Measurements from ENCODE around the gene KRT6B.
"Not testable (repeated sequence)": the region's sequence is repeated elsewhere in the genome, so short reads cannot be mapped to it uniquely, and the experiment has no call there.

The KRT6B gene

DNA sequence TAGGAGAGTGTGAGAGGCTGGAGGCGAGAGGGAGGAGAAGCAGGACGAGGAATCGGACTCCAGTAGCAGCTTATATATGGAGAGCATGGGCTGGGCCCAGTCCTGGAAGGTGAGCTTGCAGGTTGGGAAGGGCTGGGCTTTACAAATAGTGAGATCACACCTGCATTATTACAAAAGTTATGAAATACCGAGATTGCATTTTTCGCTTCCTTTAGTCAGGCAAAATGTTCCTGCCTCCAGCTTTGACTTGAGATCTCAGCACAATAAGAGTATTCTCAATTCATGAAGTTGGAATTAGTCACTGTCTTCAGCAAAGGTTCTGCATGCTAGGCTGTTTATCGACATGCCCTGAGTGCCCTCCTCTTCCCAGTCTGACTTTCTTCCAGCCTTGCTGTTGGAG, at the start of gene KRT6B:
TSS of gene KRT6B (minus strand) at position 46 of the 400 bp plus-strand sequence. CDS start 68 bp downstream, outside the sequence.
- DNase-seq: no peak

DNA sequence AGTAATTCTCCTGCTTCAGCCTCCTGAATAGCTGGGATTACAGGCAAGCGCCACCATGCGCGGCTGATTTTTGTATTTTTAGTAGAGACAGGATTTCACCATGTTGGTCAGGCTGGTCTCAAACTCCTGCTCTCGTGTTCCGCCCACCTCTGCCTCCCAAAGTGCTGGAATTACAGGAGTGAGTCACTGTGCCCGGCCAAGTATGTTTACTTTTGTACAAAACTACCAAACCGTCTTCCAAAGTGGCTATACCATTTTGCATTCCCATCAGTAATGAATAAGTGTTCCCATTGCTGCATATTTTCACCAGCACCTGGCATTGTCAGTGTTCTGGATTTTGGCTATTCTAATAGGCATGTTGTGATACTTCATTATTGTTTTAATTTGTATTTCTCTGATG, 49.5 kb upstream of the KRT6B start:
- no peak for DNase-seq

DNA sequence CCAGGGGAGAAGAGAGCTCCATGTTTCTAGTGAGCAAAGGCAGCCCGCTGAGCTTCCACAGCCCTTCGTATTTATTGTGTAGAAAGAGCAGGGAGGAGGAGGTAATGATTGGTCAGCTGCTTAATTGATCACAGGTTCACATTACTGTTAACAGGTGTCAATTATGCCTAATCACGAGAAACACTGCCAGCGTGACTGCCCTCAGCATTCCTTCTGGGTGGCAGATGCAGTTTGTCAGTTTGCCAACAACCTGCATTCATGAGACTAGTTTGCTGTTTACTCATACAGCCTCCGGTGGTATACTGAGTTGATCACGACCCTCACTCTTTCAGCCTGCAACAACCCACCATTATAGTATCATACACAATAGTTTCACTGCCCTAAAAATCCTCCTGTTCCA, 48.6 kb upstream of the KRT6B start:
- DNase-seq: not testable (repeated sequence)

DNA sequence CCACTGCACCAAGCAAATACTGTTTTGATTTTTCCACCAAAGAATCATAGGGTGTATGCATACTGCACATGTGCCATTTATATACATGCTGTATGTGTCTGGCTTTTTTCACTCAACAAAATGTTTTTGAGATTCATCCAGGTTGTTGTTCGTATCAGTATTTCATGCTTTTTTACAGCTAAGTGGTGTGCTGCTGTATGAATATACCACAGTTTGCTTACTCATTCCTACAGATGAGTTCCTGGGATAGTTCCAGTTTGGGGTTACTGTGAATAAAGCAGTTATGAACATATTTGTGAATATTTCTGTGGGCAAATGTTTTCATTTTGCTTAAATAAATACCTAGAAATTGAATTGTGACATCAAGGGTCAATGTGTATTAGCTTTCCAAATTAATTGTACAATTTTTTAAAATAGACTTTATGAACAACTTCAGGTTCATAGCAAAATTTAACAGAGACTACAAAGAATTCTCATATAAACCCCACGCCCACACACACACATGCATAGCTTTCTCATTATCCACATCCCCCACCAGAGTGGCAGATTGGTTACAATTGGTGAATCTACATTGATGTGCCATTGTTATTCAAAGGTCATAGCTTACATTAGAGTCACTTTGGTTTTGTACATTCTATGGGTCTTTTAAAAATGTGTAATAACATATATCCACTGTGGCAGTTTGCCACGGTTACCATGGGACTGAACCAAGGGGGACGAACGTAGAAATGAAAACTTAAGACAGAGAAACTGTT, 48.0 kb upstream of the KRT6B start:
- no peak for DNase-seq

DNA sequence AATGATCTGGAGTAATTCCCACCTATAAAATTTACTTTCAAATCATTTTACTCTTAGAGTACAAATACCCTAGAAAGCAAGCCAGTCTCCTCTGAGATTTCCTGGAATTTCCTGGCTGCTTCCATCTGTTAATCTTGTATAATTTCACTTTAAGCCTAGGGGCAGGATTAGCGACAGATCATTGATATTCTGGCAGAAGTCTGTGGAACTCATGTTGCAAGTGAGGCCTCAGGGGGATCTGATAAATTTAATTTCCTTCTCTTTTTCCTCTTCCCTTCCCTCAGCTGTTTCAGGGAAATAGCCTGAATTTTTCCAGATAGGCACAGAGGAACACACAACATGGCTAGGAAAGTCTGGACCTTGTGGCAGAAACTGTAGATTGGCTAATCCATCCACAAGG, 47.0 kb upstream of the KRT6B start:
- no peak for DNase-seq

DNA sequence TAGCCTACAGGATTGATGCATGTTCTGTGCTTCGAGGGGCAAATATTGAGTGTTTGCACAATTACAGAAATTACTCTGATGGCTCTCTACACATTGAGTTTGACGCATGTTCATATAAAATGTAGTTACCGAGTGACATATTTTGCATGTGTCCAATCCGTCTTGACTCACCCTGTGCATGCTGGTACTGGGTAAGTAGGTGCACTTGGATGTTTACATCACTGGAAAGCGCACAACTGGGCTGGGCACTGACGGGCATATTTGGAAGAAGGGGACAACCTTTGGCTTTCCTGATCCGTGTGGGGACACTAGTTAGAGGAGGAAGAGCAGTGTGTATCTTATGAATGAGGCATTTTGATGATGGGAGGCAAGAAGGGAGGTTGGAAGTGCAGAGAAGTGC, 46.0 kb upstream of the KRT6B start:
- no peak for DNase-seq

DNA sequence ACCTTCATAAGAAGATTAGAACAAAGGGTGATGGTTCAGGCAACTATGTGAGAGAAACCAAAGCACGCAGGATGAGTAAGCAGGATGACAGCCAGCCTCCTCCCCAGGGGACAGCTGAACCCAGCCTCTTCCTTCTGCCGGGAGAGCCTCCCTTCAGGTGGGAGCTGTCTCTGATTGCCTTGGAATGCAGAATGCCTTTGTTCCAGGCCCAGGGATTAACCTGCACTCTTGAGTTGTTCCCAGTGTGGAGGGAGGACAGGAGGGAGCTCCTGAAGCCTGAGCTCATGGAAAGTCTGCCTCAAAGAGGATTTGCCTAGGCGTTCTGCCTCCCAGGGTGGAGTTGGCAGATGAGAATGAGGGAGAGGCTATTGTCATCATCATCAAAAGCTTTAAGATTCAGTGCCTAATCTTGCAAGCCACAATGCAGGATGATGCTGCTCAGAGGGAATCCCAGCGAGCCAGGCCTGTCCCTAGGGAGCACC, 44.7 kb upstream of the KRT6B start:
- DNase-seq: no peak

DNA sequence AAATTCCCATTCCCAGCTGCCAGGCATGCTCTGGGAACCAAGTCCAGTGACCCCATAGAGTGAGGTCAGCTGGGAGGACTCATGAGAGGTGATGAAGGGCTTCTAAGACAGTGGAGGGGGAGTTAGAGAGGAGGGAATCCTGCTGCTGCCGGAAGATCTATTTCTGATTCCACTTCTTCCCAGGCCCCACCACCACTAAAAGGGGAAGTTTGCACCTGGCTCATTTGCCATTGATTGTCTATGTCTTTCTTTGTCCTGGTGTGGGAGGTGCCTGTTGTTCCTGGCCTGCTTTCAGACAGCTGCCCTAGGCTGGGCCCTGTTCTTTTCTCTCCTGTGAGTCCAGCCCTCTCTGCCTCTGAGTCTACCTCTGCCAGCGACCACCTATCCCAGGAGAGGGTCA, 44.1 kb upstream of the KRT6B start:
- no peak for DNase-seq

DNA sequence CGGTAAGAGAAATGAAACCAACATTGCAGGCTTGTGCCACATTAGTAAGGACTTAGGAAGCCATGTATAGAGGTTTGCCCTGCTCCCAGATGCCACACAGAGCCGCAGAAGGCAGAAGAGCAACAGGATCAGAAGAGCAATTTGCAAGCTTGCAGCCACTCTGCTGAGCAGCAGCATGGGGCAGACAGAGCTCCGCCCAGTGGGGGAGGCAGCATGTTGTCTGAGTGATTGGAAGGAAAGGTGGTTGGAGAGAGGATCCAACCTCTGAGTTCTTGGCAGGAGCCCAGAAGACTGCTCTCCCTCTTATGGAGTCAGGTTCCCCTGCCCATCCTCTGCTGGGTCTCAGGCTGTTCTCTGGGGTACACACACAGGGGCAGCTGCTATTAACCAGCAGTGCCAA, 43.4 kb upstream of the KRT6B start:
- DNase-seq: no peak

DNA sequence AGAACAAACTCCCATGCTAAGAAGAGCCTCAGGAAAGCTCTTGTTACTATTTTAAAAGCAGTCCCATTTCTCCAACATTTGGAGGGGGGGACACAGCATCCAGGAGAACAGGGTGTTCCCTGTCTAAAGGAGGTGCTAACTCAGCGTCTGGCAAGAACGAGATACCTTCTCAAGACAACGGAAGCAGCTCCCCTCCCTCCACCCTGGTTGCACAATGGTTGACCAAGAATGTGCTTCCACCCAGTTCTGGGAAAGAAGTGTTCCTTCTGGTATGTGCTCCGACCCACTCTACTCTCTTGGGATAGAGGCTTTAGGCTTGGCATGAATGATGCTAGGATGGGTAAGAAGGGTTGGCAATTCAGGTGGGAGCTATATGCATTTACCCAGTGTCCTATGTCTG, 42.6 kb upstream of the KRT6B start:
- no peak for DNase-seq

DNA sequence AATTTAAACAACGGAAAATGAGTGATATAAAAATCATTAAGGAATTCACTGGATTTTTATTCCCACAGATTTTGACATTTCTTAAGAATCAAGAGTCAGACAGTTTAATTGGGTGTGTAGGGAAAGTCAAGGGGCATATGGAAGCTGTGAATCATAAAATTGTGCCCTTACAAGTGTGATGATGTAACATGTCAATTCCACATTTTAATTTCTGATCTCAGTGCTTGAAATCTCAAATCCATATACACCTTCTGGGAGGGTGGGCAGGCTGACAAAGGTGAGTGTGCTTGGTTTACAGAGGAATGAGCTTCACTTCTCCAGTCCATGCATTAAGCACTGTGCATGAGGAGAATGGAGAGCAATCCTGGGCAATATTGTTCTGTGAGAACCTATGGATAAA, 42.2 kb upstream of the KRT6B start:
- no peak for DNase-seq

DNA sequence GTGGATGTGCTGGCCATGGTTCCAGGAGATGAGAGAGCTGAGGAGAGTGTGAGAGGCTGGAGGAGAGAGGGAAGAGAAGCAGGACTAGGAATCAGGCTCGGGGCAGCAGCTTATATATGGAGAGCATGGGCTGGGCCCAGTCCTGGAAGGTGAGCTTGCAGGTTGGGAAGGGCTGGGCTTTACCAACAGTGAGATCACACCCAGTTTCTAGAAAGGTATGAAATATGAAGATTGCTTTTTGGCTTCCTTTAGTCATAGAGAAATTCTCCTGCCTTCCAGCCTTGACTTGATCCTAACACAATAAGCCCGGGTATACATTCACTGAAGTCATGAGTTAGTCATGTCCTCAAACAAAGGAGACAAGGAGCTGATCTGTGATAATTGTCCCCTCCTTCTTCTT, 41.2 kb upstream of the KRT6B start, which contains the start of gene KRT6A:
TSS of gene KRT6A (minus strand) at position 86 of the 400 bp plus-strand sequence. CDS start at position 17, 69 bp downstream.
- no peak for DNase-seq

DNA sequence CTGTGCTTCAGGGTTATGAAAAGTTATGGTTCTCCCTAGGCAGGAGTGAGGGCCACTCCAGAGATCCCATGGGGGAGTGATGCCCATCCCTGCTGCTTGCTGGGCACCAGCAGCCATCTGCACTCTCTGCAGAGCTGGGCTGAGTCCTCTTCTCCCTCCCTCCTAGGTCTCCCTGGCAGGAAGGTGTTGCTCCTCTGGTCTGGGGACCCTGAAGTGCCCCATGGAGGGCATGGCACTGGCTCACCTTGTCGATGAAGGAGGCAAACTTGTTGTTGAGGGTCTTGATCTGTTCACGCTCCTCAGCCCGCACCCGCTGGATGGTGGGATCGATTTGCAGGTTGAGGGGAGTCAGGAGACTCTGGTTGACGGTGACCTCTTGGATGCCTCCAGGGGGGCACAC, 40.5 kb upstream of the KRT6B start:
- not testable (repeated sequence) for DNase-seq

DNA sequence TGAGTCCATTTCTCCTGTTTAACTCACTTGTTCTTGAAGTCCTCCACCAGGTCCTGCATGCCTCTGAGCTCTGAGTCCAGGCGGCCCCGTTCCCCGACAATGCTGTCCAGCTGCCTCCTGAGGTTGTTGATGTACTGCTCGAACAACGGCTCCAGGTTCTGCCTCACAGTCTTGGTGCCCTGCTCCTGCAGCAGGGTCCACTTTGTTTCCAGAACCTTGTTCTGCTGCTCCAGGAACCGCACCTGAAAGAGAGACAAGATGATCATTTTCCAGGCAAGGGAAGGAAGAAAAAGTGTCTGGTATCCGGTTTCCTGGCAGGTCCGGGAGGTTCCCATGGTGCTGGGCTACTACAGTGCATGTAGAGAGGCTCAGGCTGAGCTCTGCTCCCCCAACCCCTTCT, 39.5 kb upstream of the KRT6B start:
- DNase-seq: not testable (repeated sequence)

DNA sequence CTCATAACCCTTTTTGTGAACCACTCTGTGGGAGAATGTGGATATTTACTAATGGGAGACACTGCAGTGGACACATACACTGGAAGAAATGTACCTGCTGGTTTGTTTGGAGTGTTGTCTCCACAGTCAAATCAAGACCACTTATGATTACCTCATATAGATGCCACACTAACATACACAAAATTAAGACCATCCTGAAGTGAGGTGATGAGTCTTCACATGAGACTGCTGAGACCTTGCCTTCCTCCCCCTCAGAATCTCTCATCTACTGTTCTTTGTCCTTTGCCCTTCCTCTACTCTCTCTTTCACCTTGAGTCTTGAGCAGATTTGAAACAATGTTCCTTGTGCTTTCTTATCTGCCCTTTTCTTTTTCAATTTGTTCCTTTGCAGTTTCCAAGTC, 36.8 kb upstream of the KRT6B start:
- no peak for DNase-seq

DNA sequence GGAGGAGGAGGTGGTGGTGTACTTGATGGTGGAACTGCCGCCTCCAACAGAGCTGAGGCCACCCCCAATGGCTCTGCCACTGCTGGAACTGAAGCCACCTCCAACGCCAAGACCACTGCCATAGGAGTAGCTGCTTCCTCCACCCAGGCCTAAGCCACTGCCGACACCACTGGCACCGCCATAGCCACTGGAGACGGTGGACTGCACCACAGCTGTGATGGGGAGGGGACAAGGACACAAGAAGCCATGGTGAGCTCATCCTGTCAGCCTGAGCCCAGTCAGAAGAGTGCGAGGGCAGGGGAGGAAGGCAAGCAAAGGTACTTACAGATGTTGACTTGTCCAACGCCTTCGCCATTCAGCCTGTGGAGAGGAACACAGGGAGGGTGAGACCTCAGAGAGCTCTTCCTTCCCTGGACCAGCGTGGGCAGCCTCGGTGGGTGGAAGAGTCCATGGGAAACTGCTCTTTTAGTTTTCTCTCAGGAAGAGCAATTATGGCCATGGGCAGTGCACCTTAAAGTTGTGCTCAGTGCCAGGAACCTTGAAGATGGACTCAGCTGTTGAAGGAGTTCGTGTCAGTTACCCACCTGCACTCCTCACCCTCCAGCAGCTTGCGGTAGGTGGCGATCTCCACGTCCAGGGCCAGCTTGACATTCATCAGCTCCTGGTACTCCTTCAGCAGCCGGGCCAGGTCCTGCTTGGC, 35.9 kb upstream of the KRT6B start:
- not testable (repeated sequence) for DNase-seq

DNA sequence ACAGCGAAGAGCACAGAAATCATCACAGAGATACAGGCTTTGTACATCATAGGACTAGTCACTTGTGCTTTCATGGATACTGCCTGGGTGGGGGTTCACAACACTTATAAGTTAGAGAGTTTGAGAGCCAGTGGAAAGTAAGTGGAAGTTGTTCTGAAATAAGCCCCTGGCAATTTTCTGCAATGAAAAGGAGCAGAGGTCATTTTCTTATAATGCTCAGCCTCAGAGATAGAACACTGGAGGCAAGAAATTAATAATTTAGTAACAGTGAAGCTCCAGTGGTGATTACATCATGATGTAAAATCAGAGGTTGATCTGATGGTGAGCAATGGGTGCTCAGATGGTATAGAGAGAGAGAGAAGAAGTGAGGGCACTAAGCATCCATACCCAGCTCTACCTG, 35.3 kb upstream of the KRT6B start:
- DNase-seq: no peak

DNA sequence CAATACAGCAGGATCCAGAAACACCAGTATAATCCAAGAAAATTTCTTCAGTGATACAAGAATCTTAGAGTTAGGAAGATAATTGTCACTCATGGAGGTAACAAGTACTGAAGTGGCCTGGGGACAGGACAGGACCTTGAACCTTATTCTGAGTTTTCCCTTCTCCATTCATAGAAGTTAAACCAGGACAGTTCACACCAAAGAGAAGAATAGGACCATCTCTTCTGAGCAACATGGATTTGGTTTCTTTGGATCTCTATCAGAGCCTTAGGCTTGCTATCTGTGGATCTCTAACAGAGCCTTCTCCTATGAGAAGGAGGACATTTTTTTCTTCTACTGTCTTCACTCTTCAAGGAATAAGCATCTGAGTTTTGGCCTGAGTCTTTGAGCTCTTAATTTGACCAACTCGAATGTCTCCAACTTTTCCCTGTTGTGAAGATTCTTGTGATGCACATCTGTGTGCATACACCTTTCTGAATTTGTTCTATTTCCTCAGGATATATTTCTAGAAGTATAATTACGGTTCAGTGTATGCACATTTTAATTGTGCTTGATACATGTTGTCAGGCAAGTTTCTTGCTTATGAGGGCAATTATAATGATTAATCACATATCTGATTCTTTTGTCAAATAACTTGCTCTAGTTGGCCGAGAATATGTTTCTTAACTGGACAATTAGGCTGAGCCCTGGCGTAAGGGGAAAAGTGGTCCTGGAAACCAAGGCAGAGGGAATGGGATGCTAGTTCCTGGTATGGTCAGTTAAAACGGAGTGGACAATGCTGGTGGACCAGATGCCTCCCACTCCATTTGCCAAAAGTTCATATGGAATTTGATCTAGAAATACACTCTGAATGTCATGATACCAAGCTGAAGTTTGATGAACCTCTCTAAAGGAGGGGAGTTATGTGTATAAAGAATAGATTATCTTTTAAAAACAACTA, 34.5 kb upstream of the KRT6B start:
- DNase-seq: no peak

DNA sequence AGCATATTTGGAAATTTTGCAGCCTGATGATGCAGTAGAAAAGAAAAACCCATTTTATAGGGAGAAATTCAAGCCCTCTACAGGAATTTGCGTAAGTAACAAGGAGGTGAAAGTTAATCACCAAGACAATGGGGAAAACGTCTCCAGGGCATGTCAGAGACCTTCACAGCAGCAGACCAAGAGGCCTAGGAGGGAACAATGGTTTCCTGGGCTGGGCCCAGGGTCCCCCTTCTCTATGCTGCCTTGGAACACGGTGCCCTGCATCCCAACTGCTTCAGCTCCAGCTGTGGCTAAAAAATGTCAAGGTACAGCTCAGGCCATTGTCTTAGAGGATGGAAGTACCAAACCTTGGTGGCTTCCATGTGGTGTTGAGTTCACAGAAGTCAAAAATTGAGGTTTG, 28.1 kb upstream of the KRT6B start:
- no peak for DNase-seq

DNA sequence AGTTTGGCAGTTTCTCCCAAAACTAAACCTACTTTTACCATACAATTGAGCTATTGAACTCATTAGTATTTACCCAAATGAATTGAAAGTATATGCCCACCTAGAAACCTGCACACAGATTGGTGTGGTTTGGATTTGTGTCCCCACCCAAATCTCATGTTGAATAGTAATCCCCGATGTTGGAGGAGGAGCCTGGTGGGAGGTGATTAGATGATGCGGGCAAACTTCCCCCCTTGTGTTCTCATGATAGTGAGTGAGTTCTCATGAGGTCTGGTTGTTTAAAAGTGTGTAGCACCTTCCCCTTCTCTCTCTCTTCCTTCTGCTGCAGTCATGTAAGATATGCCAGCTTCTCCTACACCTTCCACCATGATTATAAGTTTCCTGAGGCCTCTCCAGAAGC, 25.7 kb upstream of the KRT6B start:
- no peak for DNase-seq

DNA sequence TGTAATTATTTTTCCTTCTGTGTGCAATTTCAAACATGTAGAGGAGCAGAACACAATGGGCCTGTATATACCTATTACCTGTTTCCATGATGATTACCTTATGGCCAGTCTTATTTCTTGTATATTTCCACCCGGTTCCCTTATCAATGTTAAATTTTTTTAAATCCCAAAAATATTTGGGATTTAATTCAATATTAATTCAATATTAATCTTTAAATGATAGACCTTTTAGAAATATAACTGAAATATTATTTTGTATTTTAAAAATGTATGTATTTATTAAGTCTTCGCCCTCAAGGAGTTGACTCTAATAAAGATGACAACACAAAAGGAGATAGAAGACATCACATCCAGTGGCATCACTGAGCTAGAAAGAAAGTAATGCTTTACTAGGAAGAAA, 22.3 kb upstream of the KRT6B start:
- no peak for DNase-seq

DNA sequence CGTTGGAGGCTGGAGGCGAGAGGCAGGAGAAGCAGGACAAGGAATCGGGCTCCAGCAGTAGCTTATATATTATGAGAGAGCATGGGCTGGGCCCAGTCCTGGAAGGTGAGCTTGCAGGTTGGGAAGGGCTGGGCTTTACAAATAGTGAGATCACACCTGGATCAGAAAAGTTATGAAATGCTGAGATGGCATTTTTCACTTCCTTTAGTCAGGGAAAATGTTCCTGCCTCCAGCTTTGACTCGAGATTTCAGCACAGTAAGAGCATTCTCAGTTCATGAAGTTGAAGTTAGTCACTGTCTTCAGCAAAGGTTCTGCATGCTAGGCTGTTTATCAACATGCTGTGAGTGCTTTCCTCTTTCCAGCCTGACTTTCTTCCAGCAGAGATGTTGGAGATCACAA, 21.8 kb upstream of the KRT6B start, which contains the start of gene KRT6C:
TSS of gene KRT6C (minus strand) at position 38 of the 400 bp plus-strand sequence. CDS start 68 bp downstream, outside the sequence.
- no peak for DNase-seq

DNA sequence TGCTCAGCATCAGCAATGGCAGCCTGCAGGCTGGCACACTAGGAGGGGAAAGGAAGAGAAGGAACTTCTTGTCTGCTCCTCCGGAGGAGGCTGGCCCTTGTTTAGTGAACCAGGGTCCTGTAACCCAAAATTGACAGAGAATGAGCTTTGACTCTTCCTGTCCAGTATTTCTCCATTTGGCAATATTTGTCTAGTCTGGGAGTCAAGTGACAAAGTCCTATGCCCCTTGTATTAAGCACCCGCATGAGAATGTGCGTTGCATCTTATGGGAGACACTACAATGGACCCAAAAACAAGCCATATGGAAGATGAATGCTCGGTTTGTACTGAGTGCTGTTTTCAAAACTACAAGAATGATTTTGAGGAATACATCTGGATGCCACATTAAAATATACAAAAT, 17.9 kb upstream of the KRT6B start:
- no peak for DNase-seq

All from CD4-positive, alpha-beta T cell treated with Interferon alpha-2 for 1 hour (primary cell).